ENCODE data around the gene REG1A.

Gene REG1A

DNA sequence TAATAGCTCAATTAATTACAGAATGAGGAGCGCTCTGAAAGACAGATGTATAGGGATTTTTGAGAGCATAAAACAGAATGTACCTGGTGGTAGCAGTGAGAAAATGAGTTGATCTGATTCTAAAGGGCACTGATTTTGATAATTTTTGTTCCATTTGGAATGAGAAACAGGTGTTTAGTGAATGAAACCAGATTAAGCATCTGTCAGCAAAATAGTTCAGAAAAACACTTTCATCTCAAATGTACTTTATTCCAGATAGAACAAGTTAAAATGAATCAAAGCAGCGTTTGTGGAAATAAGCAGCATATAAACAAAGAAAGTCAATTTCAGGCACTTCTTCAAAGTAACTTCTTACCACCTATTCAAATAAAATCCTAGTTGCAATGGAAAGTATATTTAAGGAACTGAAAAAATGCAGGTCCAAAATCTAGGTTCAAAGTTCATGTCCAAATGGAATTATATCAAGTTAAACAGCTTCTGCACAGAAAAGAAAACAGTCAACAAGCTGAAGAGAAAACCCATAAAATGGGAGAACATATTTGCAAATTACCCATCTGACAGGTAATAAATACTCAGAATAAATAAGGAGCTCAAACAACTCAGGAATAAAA is 51.2 kb downstream of the REG1A start:
- DNase-seq (ENCODE audit: low read depth), result no peak
- H3K4me3 ChIP-seq (ENCODE audit: low read length), result no peak overlapping the region
- TF ChIP-seq, protein P1, sequence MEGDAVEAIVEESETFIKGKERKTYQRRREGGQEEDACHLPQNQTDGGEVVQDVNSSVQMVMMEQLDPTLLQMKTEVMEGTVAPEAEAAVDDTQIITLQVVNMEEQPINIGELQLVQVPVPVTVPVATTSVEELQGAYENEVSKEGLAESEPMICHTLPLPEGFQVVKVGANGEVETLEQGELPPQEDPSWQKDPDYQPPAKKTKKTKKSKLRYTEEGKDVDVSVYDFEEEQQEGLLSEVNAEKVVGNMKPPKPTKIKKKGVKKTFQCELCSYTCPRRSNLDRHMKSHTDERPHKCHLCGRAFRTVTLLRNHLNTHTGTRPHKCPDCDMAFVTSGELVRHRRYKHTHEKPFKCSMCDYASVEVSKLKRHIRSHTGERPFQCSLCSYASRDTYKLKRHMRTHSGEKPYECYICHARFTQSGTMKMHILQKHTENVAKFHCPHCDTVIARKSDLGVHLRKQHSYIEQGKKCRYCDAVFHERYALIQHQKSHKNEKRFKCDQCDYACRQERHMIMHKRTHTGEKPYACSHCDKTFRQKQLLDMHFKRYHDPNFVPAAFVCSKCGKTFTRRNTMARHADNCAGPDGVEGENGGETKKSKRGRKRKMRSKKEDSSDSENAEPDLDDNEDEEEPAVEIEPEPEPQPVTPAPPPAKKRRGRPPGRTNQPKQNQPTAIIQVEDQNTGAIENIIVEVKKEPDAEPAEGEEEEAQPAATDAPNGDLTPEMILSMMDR (IDR thresholded peaks at IDR 0.05; ENCODE audit: insufficient read depth, low read depth, low read length, missing control alignments), result no peak

Data from epithelial cell of esophagus (primary cell).